A549 (cell line): ENCODE measurements around the gene PGLYRP1.

Experiments used
- CBX8 ChIP-seq: fragments of 200-600 bp; sonication (generic); IDR thresholded peaks from 2 replicates; pipeline ENCODE4 v1.6.1; 2016
- CTCF ChIP-seq: fragments of >200 bp; sonication (Bioruptor Twin); formaldehyde crosslinking; IDR thresholded peaks from 3 replicates; pipeline ENCODE4 v1.5.1; 2016
- E2F6 ChIP-seq: IDR thresholded peaks from 2 replicates; pipeline ENCODE4 v1.6.1; 2012; ENCODE audit warnings: low read depth, borderline replicate concordance
- MAFK ChIP-seq: fragments of 450-650 bp; IDR thresholded peaks from 2 replicates; pipeline ENCODE4 v1.6.1; 2014; ENCODE audit not compliant: partially characterized antibody
- PBX3 ChIP-seq: IDR thresholded peaks from 2 replicates; pipeline ENCODE4 v1.6.1; 2012
- PHF8 ChIP-seq: fragments of 200-600 bp; sonication (generic); IDR thresholded peaks from 2 replicates; pipeline ENCODE4 v1.6.1; 2016; ENCODE audit warnings: low read depth, mild to moderate bottlenecking, antibody characterized with exemption, moderate library complexity, borderline replicate concordance

- TF ChIP-seq PHF8 (no peak), CTCF (no peak), PBX3 (no peak), MAFK (no peak), E2F6 (no peak), CBX8 (no peak)
Measured at GRCh38 chr19:45969676-45970075, 53.2 kb downstream of the PGLYRP1 start.
